ENCODE results near the gene FAM200C.

FAM200C gene

DNA sequence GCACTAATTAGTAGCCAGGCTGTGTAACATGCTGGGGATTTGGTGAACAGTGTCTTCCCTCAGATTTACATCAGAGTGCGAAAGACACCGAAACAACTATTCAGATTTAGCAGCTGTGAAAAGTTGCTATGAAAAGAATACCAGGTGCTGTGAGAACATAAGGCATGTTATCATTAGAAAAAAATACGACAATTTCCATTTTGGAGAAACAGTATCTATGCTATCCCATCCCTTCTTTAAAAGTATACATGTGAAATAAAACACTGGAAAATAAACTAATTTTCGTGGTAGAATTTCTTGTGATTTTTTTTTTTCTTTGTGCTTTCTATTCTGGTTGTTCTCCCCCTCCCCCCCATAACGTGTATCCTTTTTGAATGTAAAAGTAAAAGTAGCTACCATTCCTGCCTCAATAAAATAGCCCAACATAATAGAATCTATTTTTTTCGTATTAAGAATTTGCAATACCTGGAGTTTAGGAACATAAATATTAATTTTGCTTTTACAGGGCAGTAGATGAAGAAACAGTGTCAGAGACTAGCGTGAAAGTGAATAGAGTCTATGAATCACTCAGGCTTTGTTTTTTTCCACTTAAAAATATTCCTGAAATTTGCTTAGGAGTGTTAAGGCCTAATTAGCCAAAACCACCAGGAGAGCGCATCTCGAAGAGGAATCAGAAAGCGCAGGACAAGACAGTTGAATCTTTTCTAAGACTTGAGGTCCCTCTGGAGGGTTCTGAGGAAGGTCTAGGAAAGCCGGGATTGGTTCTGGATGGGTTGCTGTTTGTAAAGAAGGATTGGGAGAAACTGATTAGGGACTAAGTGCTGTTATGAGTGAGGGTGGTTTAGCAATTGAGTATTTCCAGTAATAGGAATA is 19.8 kb upstream of the FAM200C start:
- no peak for DNase-seq

DNA sequence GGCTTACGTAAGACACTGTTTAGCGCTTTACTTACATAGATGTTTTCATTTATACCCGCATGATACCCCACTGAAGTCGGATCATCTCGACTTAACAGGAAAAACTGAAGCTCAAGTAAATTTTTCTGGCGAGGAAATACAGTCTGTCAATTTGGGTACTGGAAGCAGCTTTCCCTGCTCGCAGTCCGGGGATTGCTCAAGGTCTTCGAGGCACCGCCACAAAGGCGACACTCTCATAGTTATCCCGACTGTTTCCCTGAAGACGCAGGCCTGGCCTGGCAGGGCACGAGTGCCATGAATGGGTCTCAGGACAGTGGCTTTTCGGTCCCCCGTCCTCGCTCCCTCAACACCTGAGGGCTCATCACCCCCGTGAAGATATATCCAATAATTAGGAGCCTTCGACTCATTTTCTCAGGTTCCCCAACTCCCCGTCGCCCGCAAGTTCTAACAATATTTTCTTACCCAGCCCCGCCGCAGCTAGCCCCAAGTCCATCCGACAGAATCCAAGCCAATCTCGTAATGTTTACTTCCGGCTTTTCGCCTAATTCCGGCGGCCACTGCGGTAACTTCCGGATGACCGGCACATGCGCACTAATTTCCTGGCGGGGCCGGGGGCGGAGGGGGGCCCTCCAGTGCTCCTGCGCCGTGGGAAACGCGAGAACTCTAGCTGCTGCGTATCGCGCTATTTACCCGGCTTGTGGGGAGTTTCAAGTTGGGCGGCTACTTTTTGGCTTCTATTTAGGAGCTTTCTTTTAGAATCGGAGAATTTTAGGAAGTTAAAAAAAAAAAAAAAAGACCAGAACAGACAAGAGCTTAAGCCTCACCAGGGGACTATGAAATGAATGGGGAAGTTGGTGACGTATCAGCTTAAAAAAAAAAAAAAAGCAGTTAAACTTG is 19.0 kb upstream of the FAM200C start, which contains the start of gene SLU7:
Gene SLU7 (minus strand): TSS at position 521 of the 897 bp plus-strand sequence. CDS start 3,787 bp downstream, outside the sequence.
- peak; percentile 90 for DNase-seq

DNA sequence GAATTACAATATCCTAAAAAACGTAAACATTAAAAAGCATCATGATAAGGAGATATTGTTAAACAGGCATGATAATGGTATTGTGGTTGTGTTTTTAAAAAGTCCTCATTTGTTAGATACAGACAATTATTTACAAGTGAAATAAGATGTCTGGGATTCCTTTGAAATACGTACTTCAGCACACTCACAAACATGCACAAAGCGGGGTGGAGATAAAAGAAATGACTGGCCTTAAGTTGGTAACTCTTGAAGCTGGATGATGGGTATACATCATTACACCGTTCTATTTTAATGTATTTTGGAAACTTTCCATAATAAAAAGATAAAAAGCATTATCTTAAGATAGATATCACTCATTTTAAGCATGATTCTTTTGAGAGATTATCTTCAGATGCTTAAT is 1.0 kb downstream of the FAM200C start:
- no peak for DNase-seq

DNA sequence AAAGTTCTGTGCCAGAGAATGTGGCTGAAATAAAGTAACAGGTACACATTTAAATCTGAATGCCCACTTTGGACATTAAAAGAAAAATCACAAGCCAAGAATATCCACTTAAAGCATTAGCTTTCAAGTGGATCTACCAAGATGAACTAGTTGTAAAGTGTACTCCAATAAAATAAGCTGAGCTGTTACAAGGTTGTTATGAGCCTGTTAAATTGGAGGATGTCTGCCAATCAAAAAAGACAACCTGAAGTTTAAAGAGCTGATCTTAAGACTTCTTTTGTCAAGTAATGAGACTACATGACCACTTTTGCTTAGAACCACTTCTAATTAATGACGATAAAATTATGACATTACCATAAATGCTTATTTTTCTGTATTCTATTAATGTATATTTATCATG is 2.4 kb downstream of the FAM200C start:
- no peak for DNase-seq

DNA sequence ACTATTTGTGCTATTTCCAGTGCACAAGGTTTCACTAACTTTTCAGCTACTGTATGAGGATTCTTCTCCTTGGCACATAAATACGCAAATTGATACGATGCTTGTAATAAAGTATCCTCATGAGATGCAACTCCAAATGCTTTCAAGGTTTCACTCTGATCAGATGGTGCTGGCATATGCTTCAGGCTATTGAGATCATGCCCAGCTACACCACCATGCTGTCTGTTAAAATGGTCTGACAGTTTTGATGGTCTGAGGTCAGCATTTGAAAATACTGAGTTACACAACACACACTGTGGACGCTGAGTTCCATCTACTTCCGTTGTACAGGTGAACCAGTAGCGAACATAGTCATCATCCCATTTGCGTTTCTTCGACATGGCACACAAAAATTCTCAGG is 4.7 kb downstream of the FAM200C start:
- DNase-seq: no peak

DNA sequence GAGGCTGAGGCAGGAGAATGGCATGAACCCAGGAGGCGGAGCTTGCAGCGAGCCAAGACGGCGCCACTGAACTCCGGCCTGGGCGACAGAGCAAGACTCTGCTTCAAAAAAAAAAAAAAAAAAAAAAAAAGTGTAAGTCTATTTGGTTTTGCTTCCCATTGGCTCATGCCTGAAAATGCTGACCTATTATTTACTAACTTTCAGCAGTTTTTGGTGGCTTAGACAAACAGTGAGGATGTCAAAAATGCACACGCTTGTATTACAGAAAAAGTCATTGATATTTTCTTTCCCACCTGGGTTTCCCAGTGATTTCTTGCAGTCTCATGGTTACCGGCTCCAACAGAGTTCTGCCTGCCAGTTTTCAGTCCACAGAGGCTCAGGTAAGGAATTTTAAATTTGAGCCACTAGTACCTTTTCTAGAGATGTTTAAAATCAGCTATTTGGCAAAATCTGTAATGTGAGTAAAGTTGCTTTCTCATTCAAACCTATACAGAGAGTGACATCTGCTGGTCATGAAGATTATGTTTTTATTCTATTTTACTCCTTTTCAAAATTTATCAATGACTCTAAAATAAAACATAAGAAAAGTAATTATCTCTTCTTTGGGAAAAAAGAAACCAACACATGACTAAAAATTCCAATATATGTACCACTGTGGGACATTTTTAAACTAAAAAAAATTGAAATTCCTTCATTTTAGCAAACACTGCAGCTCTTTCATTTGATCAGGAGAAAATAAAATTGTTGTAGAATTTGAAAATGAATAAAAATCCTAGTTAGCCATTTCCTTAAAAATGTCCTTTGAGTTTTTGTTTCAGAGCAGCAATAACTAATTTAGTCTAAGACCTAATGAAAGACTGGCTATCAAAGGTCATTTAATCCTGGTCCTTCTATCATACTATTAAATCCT is 8.8 kb downstream of the FAM200C start:
- DNase-seq: peak; percentile 42

DNA sequence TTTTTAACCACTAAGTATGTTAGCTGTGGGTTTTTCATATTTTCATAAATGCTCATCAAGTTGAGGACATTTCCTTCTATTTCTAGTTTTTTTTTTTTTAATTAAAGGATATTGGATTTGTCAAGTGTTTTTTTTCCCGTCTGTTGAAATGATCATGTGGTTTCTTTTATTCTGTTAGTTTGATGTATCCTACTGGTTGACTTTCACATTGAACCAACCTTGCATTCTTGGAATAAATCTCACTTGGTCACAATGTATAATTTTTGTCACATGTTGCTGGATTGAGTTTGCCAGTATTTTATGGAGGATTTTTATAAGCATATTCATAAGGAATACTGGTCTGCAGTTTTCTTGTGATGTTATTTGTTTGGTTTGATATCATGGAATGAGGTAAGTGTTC is 12.4 kb downstream of the FAM200C start:
- DNase-seq: no peak

DNA sequence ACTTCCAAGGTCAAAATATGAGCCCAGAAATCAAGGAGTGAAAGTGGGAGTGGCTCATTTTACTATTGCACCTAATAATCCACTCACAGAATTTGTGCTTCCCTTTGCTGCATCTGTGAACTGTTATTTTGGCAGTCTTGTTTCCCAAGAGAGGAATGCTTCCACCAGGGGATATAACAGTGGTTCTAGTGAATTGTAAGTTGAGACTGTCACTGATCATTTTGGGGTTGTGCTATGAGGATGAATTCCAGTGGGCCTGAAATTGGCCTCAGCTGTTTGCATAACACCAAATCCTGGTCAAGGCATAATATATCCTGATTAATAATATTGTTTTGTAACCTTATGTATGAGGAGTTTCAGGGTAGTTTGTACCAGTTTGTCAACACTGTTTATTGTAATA is 14.4 kb downstream of the FAM200C start:
- no peak for DNase-seq

DNA sequence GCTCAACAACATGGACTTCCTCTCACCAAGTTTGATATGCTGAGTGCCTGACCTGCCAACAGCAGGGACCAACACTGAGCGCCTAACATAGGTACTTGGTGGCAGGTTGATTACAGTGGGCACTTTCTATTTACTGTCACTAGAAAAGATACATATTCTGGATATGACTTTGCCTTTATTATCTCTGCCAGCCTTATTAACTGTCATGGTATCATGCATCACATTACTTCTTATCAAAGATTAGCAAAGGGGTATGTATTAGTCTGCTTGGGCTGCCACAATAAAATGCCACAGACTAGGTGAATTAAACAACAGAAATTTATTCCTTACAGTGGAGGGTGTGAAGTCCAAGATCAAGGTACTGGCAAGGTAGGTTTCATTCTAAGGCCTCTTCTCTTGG is 15.2 kb downstream of the FAM200C start:
- DNase-seq: no peak

DNA sequence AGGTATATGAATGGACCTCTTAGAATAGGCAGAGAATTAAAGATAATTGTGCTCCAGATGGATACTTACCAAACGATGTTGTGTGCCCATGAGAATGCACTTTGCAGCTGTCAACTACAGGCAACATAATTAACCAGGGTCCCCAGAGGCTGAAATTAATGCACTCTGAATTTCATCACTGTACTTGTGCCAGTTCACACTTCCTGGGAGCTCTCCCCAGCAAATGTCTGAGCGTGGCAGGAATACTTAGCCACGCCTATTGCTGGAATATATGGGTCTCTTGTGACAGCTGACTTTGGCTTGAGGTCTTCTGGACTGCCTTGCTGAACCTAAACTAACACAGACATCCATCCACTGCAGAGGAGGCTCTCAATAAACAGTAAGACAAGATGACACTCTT is 17.5 kb downstream of the FAM200C start:
- DNase-seq: no peak

DNA sequence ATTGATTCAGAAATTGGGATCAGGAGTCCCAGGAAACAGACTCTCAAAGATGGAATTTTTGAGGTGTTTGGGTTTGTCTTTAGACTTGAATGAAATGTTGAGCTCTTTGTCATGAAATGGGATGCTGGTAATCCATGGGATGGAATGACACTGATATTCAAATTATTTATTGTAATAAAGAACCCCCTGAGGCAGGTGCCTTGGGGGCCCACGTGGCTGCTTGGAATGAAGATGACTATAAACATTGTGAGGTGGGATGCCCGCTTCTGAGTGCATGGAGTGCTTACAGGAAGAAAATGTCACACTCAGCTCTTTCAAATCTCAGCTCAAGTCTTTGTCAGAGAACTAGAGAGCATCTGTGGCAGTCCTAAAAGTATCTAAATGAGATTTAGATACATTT is 19.8 kb downstream of the FAM200C start:
- DNase-seq: no peak

DNA sequence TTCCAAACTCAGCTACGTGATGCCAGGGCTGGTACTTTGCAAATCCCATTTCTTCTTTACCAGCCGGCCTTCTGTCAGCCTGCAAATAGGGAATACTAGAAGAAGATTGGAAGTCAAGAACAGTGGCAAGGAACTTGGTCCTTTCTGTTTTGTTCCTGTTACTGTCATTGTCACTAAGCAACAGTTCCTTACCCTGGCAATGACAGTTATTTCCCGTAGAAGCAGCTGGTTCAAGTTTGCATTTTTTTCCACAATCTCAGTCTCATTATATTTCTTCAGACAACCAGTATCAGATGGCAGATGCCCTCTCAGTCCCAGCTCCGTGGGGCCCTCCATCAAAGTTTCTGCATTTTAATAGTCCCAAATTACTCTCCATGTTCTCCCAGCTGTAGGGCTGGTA is 20.3 kb downstream of the FAM200C start:
- DNase-seq: no peak

DNA sequence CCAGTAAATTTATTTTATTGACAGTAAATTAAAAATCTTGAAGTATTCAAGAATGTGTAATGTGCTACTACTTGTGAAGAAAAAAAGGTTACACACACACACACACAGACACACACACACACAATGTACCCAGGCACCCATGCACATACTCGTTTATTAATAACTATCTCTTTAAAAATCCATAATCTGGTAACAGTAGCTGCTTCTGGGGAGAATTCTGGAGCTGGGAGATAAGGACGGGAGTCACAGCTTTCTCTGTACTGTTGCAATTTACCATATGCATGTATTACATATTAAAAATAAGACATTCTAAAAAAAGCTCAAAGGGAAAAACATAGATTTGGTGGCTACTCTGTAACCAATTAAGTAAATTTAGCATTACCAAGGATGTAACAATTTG is 21.5 kb downstream of the FAM200C start:
- DNase-seq: no peak

DNA sequence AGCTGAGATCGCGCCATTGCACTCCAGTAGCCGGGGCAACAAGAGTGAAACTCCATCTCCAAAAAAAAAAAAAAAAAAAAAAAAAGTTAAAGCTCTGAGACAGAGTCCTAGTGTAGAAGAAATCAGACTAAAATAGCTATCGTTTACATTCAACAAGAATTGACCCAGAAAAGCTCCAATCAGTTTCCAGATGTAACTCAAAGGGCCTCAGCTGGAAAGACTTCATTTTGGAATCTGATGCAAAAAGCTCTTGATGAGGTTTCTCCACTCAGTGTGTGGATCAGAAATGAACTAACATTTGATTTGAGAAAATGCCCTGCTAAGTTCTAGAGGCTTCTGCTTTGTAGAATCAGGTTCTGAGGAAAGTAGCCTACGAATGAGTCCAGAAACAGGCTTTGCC is 22.2 kb downstream of the FAM200C start:
- no peak for DNase-seq

DNA sequence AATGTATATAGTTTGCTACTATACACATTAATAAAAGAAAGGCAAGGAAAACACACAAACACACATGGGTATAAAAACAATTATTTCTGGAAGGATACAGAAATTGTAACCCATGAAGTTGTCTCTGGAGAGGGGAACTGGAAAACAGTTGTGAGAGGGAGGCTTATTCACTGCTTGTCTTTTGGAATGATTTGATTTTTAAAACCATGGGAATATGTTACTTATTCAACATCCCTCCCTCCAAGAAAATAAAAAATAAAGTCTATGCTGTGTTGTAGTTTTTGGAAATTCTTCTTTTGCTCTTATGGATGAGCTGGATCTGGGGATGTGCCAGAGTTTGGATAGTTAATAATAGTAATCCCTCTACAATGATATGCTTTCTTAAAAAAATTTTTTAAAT is 23.4 kb downstream of the FAM200C start:
- DNase-seq: no peak

DNA sequence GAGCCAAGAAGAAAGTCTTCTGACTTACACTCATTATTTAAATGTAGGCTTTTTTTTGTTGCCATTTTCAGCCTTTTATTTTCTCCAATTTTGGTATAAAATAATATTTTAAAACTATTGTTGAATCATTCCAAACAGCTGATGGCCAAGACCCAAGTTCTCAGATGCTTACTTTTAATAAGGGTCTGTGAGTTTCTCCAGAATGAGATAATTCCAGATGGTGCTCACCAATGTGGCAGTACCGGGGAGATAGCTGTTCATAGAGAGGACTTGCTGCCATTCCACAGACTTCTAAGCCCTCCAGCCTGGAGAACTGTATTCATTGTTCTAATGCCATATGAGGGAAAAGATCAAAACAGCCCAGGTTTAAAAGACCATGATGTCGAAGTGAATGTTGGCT is 24.2 kb downstream of the FAM200C start:
- DNase-seq: no peak

DNA sequence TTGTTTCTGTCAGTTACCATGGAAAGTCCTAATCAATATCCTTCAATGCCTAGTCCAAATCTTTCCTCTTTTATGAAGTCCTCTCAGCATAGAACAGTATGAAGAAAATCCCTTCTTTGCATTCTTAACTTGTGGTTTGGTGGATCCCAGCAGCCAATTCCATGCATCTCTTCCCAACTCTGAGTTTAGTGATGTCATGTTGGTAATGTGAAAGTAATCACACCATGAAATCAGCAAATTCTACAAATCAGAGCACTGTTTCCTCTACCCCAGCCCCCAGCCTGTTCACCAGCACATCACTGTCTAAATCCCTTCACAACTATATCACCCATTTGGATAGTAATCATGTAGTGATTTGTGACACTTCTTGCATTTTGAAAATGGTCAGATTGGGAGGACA is 24.7 kb downstream of the FAM200C start:
- no peak for DNase-seq

DNA sequence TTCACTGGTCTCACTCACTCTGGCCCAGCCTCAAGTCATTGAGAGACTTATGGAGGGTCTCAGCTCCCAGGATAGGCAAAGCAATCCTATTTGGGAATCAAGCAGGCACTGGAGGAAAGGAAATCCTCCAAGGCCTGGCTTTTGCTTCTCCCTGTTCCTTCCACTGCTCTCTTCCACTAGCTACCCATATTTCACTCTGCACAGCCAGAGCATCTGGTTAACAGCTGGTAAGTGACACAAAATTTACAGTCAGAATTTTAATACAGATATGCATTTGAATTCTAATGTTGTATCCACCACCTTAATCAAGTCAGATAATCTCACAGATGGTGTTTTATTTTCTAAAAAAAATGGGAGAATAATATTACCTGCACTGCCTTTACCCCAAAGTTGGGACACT is 28.6 kb downstream of the FAM200C start:
- no peak for DNase-seq

DNA sequence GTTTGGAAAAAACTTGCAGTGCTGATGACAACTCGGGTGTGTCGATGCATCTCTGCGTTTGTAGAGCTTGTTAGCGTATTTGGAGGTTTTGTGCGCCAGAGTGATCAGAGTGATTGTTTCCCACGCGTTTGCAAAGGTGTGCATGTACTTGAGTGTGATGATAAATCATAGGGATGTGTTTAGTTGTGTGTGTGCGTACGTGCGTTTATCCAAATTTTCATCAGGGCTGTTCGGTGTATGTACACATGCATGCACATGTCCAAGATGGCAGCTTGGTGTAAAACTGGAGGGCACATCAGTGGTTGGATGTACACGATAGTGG is 29.2 kb downstream of the FAM200C start:
- no peak for DNase-seq

DNA sequence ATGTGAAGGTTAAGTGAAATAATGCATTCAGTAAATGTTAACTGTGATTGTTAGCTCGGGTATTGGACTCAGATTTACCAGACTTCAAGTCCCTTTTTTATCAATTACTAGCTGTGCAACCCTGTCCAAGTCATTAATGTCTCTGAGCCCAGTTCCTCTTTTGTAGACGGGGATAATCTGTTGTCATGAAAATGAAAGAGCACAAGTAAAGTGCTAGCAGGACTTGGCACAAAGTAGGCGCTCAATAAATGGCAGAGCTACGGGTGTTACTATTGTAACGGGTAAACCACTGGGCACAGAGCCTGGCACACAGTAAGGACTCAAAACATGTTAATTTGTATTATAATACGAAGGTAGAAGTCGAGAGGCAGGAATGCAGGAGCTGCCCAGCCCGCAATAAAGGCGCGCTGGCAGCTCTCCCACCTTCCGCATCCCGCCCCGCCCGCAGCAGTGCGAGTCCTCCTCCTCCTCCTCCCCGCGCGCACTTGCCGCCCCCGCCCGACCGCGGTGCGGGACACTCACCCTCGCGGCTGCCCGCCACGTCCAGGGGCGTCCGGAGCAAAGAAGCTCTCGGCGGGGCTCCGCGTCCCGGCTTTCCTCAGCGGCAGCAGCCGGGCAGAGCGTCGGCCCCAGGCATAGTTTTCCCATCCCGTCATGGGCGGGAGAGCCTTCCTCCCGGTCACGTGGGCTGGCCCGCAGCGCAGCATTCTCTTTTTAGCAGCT is 29.7 kb downstream of the FAM200C start, which contains the start of gene C1QTNF2:
Gene C1QTNF2 (minus strand): TSS at position 637 of the 723 bp plus-strand sequence. CDS start 15,615 bp downstream, outside the sequence.
- no peak for DNase-seq

DNA sequence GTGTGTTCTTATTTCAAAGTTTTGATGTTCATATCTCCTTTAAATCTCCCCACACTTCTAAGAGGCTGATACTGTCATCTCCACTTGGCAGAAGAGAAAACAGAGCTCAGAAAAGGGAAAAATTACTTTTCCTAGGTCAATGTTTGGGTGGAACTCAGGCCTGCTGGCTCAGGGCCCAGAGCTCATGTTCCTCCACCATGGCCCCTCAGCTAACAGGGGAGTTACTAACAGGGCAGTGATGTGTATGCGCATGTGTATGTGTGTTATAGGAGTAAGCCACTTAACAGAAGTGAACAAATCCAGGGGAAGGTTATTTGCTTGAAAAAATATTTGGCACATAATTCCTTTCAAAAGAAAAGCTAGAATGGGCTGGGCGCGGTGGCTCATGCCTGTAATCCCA is 32.0 kb downstream of the FAM200C start:
- DNase-seq: no peak

DNA sequence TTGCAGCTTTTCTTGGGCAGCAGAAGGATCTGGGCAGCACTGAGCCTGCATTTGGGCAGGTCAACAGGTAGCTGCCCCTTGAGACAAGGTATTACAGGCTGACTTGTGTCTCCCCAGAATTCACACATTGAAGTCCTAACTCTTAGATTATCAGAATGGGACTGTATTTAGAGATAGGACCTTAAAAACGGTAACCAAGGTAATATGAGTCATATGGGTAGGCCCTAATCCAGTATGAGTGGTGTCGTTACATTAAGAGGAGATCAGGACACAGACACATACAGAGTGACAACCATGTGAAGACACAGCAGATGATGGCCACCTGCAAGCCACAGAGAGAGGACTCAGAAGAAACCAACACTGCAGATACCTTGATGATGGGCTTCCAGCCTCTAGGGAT is 32.6 kb downstream of the FAM200C start:
- DNase-seq: no peak

Data from CD4-positive, alpha-beta T cell treated with Interleukin-4 for 4 hours (primary cell).